NCI-H460 (cell line): ENCODE measurements around the gene PTPN12. TPM values are rescaled to one million over a fixed set of nuclear protein-coding genes. Genes with fewer than 3 reads are reported as not detected.
"Not testable (repeated sequence)": the region's sequence is repeated elsewhere in the genome, so short reads cannot be mapped to it uniquely, and the experiment has no call there.

ENCODE experiments used
- DNase-seq: peaks from one replicate; pipeline ENCODE4 v3.0.0-alpha.2; 2016; ENCODE audit warnings: low read depth; ENCODE audit errors: extremely low read depth
- total RNA-seq: library from RNA; depleted of rRNA; stranded (reverse); fragments of >200 nt; shearing (Covaris generic); gene quantifications from 2 replicates; pipeline ENCODE4 v1.2.3, GENCODE V29; 2014

The PTPN12 gene
- total RNA-seq, 1 experiment from 2014 or later, result 76.3 TPM

DNA sequence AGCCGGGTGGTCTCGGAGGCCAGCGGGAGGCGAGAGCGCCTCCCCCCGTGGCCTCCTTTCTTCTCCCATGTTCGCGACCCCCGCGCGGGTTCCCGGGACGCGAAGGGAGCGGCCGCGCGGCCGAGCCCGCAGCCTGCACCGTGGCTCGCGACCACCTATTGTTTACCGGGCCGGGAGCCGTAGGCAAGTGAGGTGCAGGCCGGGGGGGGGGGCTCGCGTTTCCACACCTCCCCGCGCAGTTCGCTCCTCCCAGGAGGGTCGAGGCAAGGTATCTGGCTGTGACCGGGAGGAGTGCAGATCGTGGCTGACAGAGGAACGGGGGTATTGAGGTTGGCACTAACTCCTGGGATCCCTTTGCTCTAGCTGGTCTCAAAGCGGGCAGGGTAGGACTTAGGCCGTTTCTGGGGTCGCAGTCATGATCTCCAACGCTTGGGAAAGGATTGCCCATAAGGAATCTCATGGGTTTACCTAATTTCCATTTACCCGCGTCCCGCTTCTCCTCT is 734 bp downstream of the PTPN12 start:
- DNase-seq, result no peak

DNA sequence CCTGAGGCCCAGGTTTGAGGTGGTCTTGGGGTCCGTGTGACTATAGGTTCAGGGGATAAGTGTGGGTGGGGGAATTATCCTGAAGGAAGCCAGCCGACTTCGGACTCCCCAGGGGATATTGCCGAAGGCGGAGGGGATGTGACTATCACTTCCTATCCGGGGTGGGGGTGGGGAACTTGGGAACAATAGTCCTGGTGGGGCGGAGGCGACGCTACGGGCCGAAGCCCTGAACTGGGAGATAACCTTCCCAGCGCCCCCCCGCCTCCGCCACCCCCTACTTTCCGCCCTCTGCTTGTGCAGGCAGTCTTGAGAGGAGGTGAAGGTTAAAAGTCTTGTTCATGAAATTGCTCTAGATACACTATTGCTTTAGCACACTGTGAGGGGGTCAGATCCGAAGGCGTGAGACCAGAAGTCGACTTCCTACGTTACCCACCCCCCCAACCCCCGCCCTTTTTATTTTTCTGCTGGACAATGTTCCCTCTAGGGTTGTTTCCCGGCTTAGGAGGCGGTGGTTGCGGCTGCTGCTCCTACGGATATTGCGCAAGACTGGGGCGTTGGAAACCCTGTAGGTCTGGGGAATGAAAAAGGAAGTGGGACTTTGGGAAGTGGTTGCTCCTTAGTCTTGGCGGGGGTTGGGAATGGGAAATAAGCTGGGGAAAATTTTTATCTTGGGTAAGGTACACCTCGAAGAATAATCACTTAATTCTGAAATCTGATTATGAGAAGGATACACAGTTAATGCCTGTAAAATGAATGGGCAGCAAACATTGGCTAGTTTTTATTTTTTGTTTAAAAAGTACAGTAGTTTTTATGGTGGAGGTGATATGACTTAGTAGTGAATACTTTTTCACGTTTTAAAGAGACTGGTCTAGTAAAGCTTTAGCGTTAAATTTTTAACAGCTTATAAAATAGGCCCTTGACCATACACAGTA is 1.5 kb downstream of the PTPN12 start:
- DNase-seq, result peak; percentile 96

DNA sequence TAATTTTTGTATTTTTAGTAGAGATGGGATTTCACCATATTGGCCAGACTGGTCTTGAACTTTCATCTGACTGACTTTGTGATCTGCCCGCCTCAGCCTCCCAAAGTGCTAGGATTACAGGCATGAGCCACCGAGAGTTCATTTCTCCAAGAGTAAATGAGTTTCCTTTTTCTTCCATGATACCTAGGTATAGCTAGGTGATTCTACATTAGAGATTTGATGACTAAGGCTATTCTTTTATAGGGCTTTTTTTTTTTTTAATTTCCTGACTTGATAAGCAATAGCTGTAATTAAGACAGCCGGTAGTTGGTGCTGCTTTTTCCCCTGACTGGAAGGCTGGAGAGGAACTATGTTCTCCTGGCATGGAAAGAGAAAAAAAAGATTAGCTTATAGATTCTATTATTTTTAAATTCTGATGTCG is 3.3 kb downstream of the PTPN12 start:
- DNase-seq, result no peak

DNA sequence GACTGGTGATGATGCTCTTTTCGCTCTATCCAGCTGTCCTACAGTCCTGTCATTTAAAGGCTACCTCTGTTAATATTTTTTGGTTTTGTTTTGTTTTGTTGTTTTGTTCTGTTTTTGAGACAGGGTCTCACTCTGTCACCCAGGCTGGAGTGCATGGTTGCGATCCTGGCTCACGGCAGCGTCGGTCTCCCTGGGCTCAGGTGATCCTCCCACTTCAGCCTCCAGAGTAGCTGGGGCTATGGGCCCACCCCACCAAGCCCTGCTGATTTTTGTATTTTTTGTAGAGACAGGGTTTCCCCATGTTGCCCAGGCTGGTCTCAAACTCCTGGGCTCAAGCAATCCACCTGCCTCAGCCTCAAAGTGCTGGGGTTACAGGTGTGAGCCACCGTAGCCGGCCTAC is 3.9 kb downstream of the PTPN12 start:
- not testable (repeated sequence) for DNase-seq

DNA sequence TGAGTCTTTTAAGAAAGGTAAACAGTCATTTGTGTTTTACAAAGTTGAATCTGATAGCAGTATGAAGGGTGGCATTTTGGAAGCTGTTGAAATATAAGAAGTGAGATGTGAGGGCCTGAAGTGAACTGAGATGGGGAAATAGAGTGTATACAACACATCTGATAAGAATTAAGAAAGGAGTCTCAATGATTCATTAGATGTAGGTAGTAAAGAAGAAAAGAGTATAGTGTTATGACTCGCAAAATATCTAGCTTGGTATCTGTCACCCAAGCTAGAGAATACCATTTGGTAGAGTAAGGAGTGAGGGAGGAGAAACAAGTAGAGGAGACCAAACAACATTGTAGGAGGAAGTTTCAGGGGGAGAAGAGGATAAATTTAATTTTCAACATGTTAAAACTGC is 5.3 kb downstream of the PTPN12 start:
- DNase-seq, result no peak

DNA sequence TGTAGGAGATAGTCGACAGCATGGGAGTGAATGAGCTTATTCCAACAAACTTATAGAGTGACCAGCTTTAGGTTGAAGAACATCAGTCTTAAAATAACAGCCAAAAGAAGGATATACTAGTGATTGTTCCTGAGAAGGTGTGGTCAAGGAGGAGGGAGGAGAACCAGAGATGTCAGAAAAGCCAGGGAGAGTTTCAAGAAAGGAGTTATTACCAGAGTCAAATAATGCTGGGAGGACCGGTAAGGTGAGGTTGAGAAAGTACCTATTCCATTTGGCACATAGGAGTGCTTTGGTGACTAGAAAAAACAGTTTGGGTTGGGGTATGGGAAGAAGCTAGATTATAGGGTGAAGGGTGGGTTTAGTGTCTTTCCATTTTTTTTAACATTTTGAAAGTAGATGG is 5.8 kb downstream of the PTPN12 start:
- no peak for DNase-seq

DNA sequence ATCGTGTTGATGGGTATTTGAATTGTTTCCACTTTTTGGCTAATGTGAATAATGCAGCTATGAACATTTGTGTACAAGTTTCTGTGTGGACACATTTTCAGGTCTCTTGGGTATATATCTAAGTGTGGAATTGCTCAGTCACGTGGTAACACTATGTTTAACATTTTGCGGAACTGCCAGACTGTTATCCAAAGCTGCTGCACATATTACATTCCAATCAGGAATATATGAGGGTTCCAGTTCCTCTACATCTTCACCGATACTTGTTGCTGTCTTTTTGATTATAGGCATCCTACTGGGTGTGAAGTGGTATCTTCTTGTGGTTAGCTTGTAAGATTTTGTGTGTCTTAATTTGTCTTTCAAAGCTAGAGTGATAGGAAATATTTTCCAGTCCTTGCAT is 6.8 kb downstream of the PTPN12 start:
- DNase-seq, result no peak

DNA sequence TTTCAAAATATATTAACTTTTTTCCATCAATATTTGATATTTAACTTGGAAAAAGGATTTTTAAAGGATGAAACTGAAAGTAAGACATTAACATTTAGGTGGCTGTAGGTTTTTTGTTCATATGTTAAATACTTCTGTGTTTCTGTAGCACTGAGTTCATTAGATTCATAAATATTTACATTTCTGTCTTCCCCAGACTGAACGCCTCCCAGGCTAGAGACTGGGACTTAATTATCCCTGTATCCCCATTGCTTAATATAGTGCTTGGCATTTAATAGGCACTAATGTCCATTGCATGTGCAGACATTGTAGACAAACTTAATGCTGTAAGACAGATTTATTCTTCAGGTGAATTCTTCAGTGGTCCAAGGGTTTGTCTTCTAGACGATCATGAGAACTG is 7.4 kb downstream of the PTPN12 start:
- DNase-seq, result no peak

DNA sequence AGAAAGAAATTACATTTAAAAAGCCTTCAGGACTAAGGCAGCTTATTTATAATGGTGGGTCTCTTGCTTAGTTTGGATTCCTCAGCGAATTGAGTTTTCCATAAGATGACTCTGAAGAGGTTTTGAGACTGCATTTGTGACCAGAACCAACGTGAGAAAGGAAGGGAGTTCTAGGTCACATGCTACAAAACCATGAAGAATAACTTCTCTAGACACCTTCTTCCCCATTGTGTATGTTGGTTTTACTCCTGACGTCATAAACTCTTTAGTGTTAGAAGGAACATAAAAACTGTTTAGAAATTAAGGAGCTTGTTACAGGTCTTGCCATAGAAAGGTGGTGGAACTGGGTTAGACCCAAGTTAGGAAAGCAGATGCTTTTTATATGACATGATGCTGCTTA is 11.1 kb downstream of the PTPN12 start:
- no peak for DNase-seq

DNA sequence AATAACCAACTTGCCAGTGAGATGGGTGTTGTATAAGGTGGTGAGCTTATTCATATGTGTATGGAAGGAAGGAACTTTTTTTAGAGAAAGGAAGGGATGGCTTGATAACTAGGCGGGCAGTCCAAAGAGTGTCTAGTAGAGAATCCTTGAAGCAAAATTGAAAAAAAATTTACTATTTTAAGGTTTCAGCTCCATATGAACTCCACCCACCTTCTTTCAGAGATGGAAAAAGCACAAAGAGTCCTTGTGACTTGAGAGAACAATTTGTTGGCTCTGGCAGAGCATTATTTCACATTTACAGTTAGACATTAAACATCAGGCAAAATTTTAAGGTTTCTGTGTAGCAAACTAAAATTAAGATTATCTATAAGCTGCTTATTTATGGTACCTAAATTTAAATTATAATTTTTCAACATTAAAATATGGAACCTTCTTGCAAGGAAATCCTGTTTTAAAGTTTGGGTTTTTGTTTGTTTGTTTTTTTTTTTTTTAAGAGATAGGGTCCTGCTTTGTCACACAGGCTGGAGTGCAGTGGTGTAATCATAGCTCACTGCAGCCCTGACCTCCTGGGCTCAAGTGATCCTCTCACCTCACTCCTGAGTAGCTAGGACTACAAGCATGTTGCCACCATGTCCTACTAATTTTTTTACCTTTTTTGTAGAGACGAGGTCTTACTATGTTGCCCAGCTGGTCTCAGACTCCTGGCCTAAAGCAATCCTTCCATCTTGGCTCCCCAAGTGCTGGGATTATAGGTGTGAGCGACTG is 12.2 kb downstream of the PTPN12 start:
- DNase-seq, result no peak

DNA sequence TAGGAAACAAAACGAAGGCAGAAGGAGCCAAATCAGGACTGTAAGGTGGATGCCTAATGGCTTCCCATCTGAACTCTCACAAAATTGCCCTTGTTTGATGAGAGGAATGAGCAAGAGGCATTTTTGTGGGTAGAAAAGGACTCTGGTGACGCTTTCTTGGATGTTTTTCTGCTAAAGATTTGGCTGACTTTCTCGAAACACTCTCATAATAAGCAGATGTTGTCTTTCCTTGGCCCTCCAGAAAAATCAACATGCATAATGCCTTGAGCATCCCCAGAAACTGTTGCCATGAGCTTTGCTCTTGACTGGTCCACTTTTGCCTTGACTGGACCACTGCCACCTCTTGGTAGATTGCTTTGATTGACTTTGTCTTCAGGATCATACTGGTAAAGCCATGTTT is 13.5 kb downstream of the PTPN12 start:
- no peak for DNase-seq

DNA sequence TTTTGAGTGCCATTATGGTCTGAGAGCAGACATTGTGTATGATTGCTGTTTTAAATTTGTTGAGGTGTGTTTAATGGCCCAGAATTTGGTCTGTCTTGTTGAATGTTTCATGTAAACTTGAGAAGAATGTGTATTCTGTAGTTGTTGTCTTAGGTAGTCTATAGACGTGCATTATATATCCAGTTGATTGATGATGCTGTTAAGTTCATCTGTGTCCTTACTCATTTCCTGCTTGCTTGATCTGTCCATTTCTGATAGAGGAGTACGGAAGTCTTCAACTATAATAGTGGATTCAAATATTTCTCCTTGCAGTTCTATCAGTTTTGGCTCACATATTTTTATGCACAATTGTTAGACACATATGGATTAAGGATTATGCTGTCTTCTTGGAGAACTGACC is 16.0 kb downstream of the PTPN12 start:
- no peak for DNase-seq

DNA sequence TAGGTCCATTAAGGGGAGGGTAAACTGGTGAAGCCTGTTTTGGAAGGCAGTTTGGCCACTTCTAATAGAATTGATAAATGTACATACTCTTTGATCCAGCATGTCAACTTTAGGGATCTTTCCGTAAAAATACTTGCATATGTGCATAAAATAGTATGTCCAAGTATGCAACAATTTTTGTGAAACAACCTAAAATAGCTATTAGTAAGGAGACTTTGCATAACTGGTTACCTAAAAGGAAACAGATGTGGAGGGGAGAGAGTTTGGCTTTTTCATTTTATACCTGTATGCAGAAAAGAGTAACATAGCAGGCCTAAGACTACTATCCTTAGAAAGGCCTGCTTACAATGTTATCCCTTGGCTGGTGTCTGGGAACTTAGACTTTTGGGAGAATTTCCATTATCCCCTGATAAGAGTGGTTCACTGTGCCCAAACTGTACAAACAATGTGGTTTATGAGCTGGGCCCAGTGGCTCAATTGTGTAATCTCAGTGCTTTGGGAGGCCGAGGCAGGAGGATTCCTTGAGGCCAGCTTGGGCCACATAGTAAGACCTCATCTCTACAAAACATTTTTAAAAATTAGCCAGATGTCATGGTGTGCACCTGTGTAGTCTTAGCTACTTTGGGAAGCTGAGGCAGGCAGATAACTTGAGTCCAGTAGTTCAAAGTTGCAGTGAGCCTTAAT is 21.3 kb downstream of the PTPN12 start:
- no peak for DNase-seq

DNA sequence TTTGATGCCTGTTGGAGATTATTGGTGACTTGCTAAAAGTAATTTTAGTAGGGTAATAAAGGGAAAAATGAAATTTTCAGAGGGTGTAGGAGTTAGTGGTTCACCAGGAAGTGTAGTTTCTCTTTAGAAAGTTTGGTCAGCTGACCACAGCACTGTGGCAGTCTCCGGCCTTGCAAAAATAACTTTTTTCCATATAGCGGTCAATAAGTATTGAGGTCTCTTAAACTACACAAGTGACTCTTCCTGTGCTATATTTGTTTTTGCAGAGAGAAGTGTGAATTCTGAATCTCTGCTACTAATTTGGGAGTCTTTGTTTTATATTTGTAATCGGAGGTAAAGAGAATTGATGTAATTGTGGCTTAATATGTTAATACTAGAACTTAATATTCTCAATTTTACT is 24.3 kb downstream of the PTPN12 start:
- DNase-seq, result no peak

DNA sequence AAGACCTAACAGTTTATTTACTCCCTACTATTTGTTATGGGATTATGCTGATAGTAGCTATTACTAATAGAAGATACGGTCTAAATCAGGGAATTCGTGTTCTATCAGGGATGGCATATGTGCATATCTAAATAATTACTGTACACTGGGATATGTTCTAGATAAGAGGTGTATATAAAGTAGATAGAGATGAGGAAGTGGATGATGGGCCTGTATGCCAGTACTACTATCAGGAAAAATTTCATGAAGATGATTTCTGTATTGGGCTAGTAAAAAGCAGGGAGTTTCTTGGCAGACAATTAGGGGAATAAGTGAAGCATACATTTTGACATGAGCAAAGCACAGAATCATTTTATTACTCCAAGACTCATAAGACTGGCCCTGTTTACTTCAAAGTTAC is 26.2 kb downstream of the PTPN12 start:
- DNase-seq, result no peak

DNA sequence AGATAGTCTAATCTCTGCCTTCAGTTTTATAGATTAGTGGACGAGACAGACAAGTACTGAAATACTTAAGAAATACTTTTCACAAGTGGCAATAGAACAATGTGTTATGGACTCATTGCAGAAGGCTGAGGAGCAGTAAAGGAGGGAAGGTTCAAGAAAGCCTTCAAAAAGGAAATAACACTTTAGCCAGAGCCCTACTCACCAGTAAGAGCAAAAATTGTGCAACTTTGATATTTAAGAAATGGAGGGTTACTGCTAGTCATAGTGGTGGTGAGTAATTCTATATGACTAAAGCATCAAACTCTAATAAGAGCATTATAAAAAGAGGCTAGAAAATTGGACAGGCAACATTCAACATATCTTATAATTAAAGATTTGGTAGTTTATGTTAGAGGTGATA is 28.8 kb downstream of the PTPN12 start:
- peak; percentile 29 for DNase-seq

DNA sequence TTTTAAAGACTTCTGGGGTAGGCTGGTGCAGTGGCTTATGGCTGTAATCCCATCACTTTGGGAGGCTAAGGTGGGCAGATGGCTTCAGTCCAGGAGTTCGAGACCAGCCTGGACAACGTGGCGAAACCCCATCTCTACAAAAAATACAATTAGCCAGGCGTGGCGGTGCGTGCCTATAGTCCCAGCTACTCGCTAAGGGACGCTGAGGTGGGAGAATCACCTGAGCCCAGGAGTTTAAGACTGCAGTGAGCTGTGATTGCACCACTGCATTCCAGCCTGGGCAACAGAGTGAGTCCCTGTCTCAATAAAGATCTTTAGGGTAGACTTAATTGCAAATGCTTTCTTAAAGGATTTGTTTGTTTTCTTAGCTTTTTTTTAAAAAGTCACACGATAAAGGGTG is 29.3 kb downstream of the PTPN12 start:
- no peak for DNase-seq

DNA sequence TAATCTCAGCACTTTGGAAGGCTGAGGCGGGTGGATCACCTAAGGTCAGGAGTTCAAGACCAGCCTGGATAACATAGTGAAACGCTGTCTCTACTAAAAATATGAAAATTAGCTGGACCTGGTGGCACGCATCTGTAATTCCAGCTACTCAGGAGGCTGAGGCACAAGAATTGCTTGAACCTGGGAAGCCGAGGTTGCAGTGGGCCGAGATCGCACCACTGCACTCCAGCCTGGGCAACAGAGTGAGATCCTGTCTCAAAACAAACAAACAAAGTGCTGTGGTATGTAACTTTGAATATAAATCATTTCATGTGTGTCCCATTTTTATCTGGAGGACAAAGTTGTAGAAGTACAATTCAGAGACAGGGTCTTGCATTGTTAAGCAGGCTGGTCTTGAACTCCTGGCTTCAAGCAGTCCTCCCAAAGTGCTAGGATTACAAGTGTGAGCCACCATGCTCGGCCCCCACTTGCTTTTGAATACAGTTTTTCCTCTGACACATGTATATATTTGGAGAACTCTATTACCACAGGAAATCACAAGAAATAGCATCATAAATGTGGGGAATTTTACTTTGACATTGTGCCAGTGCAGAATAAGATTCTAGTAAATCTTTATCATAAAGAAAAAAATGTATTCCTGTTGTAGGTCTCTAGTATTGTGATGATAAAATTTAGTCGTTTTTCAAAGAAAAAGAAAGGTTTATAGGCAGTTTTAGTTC is 32.6 kb downstream of the PTPN12 start:
- no peak for DNase-seq

DNA sequence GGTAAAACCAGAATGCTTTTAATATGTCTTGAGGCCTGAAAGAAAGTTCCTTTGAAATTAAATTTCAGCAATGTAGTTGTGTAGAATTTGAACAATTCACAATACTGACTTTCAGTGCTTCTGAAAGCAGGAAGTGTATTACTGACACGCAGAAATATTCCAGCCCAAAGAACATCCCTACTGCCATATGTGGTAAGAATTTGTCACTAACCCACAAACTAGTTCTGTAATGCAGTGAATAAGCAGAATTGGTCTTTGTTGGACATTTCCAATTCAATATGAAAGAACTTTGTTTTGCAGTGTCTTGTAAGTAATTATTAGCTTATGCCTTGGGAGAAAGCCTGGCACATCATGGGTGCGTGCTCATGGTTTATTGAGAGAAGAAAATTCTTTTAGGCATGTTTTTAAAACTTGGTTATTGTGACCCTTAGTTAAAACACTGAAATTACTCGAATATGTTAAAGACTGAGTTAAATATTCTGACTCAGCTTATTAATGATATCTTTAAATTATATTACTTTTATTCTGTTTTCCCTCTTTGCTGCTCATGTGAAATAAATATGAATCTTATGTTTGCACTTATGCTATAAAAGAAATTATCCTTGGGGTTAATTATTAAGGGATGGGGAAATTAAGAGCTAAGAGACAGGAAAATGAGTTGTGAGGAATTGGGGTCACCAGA is 33.4 kb downstream of the PTPN12 start:
- DNase-seq, result peak; percentile 64

DNA sequence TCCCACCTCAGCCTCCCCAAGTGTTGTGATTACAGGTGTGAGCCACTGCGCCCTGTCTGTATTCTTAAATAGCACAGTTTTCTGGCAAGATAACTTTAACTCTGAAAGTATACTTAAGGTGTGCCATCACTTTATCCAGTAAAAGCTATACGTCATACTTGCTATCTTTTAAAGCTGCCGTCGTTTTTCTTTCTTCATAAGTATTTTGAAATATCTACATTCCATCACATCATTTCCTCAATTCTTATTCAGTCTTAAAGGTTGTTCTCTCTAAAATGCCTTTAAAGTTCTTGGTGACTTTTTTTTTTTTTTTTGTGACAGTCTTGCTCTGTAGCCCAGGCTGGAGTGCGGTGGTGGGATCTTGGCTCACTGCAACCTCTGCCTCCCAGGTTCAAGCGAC is 34.7 kb downstream of the PTPN12 start:
- DNase-seq, result no peak
